SU-DHL-6 (cell line): ENCODE results near the gene MS4A15.

Experiments
- H2AFZ ChIP-seq: fragments of 200-600 bp; sonication (generic); 2 replicates; pipeline ENCODE4 v1.6.1; 2014; ENCODE audit warnings: low read depth, mild to moderate bottlenecking, moderate library complexity, mixed read lengths, antibody characterized with exemption, low read length; ENCODE audit not compliant: severe bottlenecking
- H3F3A ChIP-seq: fragments of 200-600 bp; shearing (Covaris generic); 2 replicates; pipeline ENCODE4 v1.6.0; 2016; ENCODE audit warnings: antibody characterized with exemption, mild to moderate bottlenecking; ENCODE audit not compliant: insufficient read depth
- H3K27ac ChIP-seq: fragments of 200-600 bp; sonication (generic); 2 replicates; pipeline ENCODE4 v1.5.1; 2016; ENCODE audit warnings: low read depth, mild to moderate bottlenecking, low read length, moderate library complexity, mixed read lengths
- H3K27me3 ChIP-seq: fragments of 200-600 bp; sonication (generic), shearing (Covaris generic); 2 replicates; pipeline ENCODE4 v1.6.0; 2014; ENCODE audit warnings: mild to moderate bottlenecking, low read length
- H3K36me3 ChIP-seq: fragments of 200-600 bp; sonication (generic); 2 replicates; pipeline ENCODE4 v1.6.1; 2014; ENCODE audit warnings: mild to moderate bottlenecking, low read length, mixed read lengths
- H3K4me2 ChIP-seq: fragments of 300-600, 200-600 bp; shearing (Covaris generic), sonication (generic); 2 replicates; pipeline ENCODE4 v1.6.0; 2014; ENCODE audit warnings: low read length, low read depth, mild to moderate bottlenecking; ENCODE audit not compliant: poor library complexity, severe bottlenecking
- H3K4me3 ChIP-seq: fragments of 200-600 bp; sonication (generic); 2 replicates; pipeline ENCODE4 v1.5.1; 2014; ENCODE audit warnings: antibody characterized with exemption, low read length, mild to moderate bottlenecking, mixed read lengths; ENCODE audit not compliant: insufficient read depth, poor library complexity, severe bottlenecking
- H3K79me2 ChIP-seq: fragments of 200-600 bp; sonication (generic); 2 replicates; pipeline ENCODE4 v1.6.1; 2014; ENCODE audit warnings: mild to moderate bottlenecking, low read length, moderate library complexity; ENCODE audit not compliant: insufficient read depth
- H3K9ac ChIP-seq: fragments of 200-600 bp; sonication (generic); 2 replicates; pipeline ENCODE4 v1.7.0; 2014; ENCODE audit warnings: mild to moderate bottlenecking, low read length
- H3K9me2 ChIP-seq: fragments of 200-600 bp; sonication (generic); replicated peaks from 2 replicates; pipeline ENCODE4 v1.6.1; 2014; ENCODE audit warnings: low read length; ENCODE audit not compliant: insufficient read depth
- H3K9me3 ChIP-seq: fragments of 200-600 bp; sonication (generic); 2 replicates; pipeline ENCODE4 v1.6.1; 2014; ENCODE audit warnings: low read length, mixed read lengths; ENCODE audit not compliant: insufficient read depth
- H4K20me1 ChIP-seq: fragments of 200-600 bp; sonication (generic); 2 replicates; pipeline ENCODE4 v1.6.1; 2014; ENCODE audit warnings: low read depth, mild to moderate bottlenecking, antibody characterized with exemption, low read length, moderate library complexity, mixed read lengths
- EZH2phosphoT487 ChIP-seq: fragments of 200-600 bp; sonication (generic), shearing (Covaris generic); conservative IDR thresholded peaks from 2 replicates; pipeline ENCODE4 v1.6.1; 2018; ENCODE audit warnings: mild to moderate bottlenecking, antibody characterized with exemption, low read length, moderate library complexity, mixed read lengths
- TF ChIP-seq, protein P1 (sequence below): fragments of 200-600 bp; sonication (generic); IDR thresholded peaks from one replicate; pipeline ENCODE4 v1.5.1; 2017; ENCODE audit warnings: antibody characterized with exemption, mild to moderate bottlenecking, low read length, moderate library complexity; ENCODE audit not compliant: insufficient read depth, poor library complexity, severe bottlenecking

Gene MS4A15

DNA sequence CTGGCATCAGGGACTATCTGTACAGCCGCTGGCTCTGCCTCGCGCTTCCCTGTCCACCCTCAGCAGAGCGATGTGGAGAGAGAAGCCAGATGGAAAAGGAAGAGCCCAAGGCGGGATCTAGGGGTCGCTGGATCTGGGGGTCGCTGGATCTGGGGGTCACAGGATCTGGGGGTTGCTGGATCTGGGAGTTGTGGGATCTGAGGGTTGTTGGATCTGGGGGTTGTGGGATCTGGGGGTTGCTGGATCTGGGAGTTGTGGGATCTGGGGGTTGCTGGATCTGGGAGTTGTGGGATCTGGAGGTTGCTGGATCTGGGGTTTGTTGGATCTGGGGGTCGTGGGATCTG lies 26.4 kb downstream of the MS4A15 start:
- H3K9me2 ChIP-seq: no peaks in the 10 kb centered on the region
- no peak overlapping the region for H3K4me3 ChIP-seq
- H3F3A ChIP-seq: no peaks in the 10 kb centered on the region
- H3K36me3 ChIP-seq: no peaks in the 10 kb centered on the region
- no peaks in the 10 kb centered on the region for H3K27me3 ChIP-seq
- TF ChIP-seq, protein P1, sequence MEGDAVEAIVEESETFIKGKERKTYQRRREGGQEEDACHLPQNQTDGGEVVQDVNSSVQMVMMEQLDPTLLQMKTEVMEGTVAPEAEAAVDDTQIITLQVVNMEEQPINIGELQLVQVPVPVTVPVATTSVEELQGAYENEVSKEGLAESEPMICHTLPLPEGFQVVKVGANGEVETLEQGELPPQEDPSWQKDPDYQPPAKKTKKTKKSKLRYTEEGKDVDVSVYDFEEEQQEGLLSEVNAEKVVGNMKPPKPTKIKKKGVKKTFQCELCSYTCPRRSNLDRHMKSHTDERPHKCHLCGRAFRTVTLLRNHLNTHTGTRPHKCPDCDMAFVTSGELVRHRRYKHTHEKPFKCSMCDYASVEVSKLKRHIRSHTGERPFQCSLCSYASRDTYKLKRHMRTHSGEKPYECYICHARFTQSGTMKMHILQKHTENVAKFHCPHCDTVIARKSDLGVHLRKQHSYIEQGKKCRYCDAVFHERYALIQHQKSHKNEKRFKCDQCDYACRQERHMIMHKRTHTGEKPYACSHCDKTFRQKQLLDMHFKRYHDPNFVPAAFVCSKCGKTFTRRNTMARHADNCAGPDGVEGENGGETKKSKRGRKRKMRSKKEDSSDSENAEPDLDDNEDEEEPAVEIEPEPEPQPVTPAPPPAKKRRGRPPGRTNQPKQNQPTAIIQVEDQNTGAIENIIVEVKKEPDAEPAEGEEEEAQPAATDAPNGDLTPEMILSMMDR: no peak
- no peak for TF ChIP-seq EZH2phosphoT487
- H3K9me3 ChIP-seq: no peaks in the 10 kb centered on the region
- H3K79me2 ChIP-seq: no peaks in the 10 kb centered on the region
- no peaks in the 10 kb centered on the region for H4K20me1 ChIP-seq
- H2AFZ ChIP-seq: no peak overlapping the region
- no peak overlapping the region for H3K4me2 ChIP-seq
- no peak overlapping the region for H3K27ac ChIP-seq
- no peak overlapping the region for H3K9ac ChIP-seq

DNA sequence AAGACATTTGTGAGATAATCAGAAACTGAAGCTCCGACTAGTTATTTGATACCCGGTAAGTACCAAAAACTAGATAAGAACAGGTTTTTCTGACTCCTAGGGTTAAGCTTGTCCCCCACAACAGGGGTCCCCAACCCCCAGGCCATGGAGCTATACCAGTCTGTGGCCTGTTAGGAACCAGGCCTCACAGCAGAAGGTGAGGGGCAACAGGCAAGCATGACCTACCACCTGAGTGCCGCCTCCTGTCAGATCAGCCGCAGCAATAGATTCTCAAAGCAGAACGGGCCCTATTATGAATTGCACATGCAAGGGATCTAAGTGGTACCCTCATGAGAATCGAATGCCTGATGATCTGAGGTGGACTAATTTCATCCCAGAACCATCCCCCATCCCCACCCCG lies 27.2 kb downstream of the MS4A15 start:
- Histone ChIP-seq H4K20me1 (no peaks in the 10 kb centered on the region), H3K27me3 (no peaks in the 10 kb centered on the region), H2AFZ (no peak overlapping the region), H3K9me3 (no peaks in the 10 kb centered on the region), H3K4me3 (no peak overlapping the region), H3K27ac (no peak overlapping the region), H3K9ac (no peak overlapping the region), H3K79me2 (no peaks in the 10 kb centered on the region), H3K4me2 (no peak overlapping the region), H3F3A (no peaks in the 10 kb centered on the region), H3K9me2 (no peaks in the 10 kb centered on the region), H3K36me3 (no peaks in the 10 kb centered on the region)
- TF ChIP-seq EZH2phosphoT487: no peak
- TF ChIP-seq, protein P1: no peak

DNA sequence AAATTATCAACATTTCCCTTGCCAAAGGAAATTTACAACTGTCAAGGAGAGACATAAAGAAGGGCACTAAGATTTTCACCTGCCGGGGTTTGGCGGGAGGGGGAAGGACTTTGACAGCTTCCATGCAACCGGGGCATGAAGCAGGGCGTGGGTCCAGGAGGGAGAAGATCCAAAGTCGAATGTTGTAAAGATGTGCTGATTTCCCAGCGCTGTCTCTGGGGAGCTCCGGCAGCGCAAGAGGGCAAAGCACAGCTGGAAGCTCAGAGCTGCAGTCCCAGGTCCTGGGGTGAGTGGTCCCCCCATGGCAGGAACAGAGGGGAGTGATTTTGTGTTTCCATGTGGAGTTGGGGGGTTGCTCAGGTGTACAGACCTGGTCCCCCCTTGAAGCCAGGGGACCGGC lies 28.5 kb downstream of the MS4A15 start, which contains the start of gene MS4A10:
Gene MS4A10 (plus strand): TSS at position 198 of the 400 bp plus-strand sequence. CDS start 5,003 bp downstream, outside the sequence.
- no peak within 1 kb of the TSS for H2AFZ ChIP-seq
- H3K79me2 ChIP-seq: no peaks in the 10 kb centered on the region
- no peak within 1 kb of the TSS for H3K27ac ChIP-seq
- no peaks in the 10 kb centered on the region for H4K20me1 ChIP-seq
- H3K9me2 ChIP-seq: no peaks in the 10 kb centered on the region
- no peaks in the 10 kb centered on the region for H3K27me3 ChIP-seq
- H3K36me3 ChIP-seq: no peaks in the 10 kb centered on the region
- no peak within 1 kb of the TSS for H3K9ac ChIP-seq
- H3K4me2 ChIP-seq: no peak within 1 kb of the TSS
- no peaks in the 10 kb centered on the region for H3F3A ChIP-seq
- TF ChIP-seq EZH2phosphoT487: no peak
- TF ChIP-seq, protein P1: no peak
- H3K9me3 ChIP-seq: no peaks in the 10 kb centered on the region
- H3K4me3 ChIP-seq: no peak within 1 kb of the TSS

DNA sequence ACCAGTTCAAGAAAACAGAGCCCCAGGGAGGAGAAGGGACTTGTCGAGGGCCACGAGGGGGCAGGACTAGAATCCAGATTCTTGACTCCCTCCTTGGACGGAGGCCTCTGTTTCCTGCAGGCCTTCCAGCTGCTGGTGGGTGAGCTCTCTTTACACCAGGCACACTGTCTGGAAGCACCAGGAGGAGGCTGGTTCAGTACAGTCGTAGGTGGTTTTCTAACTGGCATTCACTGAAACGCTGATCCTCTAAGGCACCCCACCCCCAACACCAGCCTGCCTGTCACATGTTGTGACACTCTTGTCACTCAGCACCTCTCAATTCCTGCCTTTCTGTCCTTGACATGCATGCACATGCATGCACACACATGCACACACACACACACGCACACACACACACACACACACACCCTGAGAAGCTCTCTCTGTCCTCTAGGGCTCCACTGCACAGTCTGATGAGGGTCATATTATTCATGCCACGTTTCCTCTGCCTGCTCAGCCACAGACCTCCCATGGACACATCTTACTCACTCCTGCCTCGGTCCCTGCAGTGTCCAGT lies 29.2 kb downstream of the MS4A15 start:
- Histone ChIP-seq H4K20me1 (no peaks in the 10 kb centered on the region), H2AFZ (no peak overlapping the region), H3K9me2 (no peaks in the 10 kb centered on the region), H3F3A (no peaks in the 10 kb centered on the region), H3K79me2 (no peaks in the 10 kb centered on the region), H3K4me3 (no peak overlapping the region), H3K9me3 (no peaks in the 10 kb centered on the region), H3K36me3 (no peaks in the 10 kb centered on the region), H3K4me2 (no peak overlapping the region), H3K27me3 (no peaks in the 10 kb centered on the region), H3K27ac (no peak overlapping the region), H3K9ac (no peak overlapping the region)
- TF ChIP-seq EZH2phosphoT487: no peak
- TF ChIP-seq, protein P1: no peak
